HEK293T (cell line): ENCODE results near the gene HS3ST4.
"Not testable (repeated sequence)": the region's sequence is repeated elsewhere in the genome, so short reads cannot be mapped to it uniquely, and the experiment has no call there.

ENCODE experiments used
- ARNT ChIP-seq: fragments of 450-650 bp; IDR thresholded peaks from 2 replicates; pipeline ENCODE4 v1.6.1; 2017; ENCODE audit warnings: mild to moderate bottlenecking
- ELF4 ChIP-seq: fragments of 450-650 bp; IDR thresholded peaks from 2 replicates; pipeline ENCODE4 v1.6.1; 2017; ENCODE audit warnings: antibody characterized with exemption
- FOXK2 ChIP-seq: fragments of 450-650 bp; IDR thresholded peaks from 2 replicates; pipeline ENCODE4 v1.6.1; 2016; ENCODE audit warnings: mild to moderate bottlenecking
- FOXM1 ChIP-seq: fragments of 450-650 bp; IDR thresholded peaks from 2 replicates; pipeline ENCODE4 v1.6.1; 2017; ENCODE audit warnings: mild to moderate bottlenecking, borderline replicate concordance
- HDGF ChIP-seq: fragments of 450-650 bp; IDR thresholded peaks from 2 replicates; pipeline ENCODE4 v1.6.1; 2017; ENCODE audit warnings: antibody characterized with exemption, borderline replicate concordance
- NFRKB ChIP-seq: fragments of 450-650 bp; IDR thresholded peaks from 2 replicates; pipeline ENCODE4 v1.6.1; 2016; ENCODE audit warnings: mild to moderate bottlenecking, moderate library complexity
- PKNOX1 ChIP-seq: fragments of 450-650 bp; IDR thresholded peaks from 2 replicates; pipeline ENCODE4 v1.6.1; 2016
- SP1 ChIP-seq: fragments of 450-650 bp; IDR thresholded peaks from 2 replicates; pipeline ENCODE4 v1.6.1; 2017
- SUZ12 ChIP-seq: fragments of 450-650 bp; IDR thresholded peaks from 2 replicates; pipeline ENCODE4 v1.6.1; 2016; ENCODE audit warnings: mild to moderate bottlenecking

GRCh38 chr16:26032661-26033060 is 340.9 kb downstream of the HS3ST4 start:
- not testable (repeated sequence) for TF ChIP-seq HDGF, FOXK2, FOXM1, SP1, PKNOX1, ARNT, NFRKB, SUZ12, ELF4
